GM21367 (cell line): ENCODE results near the gene IGF2BP2.
"Not testable (repeated sequence)": the region's sequence is repeated elsewhere in the genome, so short reads cannot be mapped to it uniquely, and the experiment has no call there.

Source experiments
- ATAC-seq: cut with Tn5 transposase; IDR thresholded peaks from one replicate; pipeline ENCODE4 v1.9.1; 2021; ENCODE audit not compliant: unreplicated experiment

Gene IGF2BP2

GRCh38 chr3:185807445-185808068 is 17.3 kb downstream of the IGF2BP2 start:
- no peak for ATAC-seq

DNA sequence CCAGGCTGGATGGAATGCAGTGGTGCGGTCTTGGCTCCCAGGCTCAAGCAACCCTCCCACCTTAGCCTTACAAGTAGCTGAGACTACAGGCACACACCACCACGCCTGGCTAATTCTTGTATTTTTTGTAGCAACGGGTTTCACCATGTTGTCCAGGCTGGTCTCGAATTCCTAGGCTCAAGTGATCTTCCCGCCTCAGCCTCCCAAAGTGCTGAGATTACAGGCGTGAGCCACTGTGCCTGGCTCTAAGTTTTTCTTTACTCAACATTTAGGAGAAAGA is 26.1 kb downstream of the IGF2BP2 start:
- ATAC-seq: not testable (repeated sequence)

- ATAC-seq: no peak
These were observed 26.6 kb downstream of the IGF2BP2 start for GRCh38 chr3:185797993-185798830.

GRCh38 chr3:185797108-185797881 is 27.5 kb downstream of the IGF2BP2 start:
- no peak for ATAC-seq

- no peak for ATAC-seq
These were observed 28.3 kb downstream of the IGF2BP2 start for GRCh38 chr3:185796431-185797107.

- ATAC-seq: no peak
These were observed 31.5 kb downstream of the IGF2BP2 start for GRCh38 chr3:185793381-185793780.

DNA sequence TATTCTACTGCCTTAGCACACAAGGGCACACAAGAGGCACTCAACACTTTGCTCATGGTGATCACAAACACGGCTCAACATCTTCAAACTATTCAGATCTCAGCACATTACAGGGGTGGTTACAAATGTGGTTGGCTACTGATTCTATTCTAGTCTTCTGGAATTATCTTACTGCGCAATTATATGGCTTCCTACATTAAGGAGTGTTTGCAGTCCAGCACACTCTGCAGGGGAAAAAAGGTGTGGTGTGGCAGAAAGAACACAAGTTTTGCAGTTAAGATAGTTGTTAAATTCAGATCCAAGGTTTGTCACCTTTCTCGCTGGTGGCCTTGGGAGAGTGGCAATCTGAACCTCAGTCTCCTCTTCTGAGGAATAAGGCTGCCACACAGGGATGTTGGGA is 31.9 kb downstream of the IGF2BP2 start:
- no peak for ATAC-seq

DNA sequence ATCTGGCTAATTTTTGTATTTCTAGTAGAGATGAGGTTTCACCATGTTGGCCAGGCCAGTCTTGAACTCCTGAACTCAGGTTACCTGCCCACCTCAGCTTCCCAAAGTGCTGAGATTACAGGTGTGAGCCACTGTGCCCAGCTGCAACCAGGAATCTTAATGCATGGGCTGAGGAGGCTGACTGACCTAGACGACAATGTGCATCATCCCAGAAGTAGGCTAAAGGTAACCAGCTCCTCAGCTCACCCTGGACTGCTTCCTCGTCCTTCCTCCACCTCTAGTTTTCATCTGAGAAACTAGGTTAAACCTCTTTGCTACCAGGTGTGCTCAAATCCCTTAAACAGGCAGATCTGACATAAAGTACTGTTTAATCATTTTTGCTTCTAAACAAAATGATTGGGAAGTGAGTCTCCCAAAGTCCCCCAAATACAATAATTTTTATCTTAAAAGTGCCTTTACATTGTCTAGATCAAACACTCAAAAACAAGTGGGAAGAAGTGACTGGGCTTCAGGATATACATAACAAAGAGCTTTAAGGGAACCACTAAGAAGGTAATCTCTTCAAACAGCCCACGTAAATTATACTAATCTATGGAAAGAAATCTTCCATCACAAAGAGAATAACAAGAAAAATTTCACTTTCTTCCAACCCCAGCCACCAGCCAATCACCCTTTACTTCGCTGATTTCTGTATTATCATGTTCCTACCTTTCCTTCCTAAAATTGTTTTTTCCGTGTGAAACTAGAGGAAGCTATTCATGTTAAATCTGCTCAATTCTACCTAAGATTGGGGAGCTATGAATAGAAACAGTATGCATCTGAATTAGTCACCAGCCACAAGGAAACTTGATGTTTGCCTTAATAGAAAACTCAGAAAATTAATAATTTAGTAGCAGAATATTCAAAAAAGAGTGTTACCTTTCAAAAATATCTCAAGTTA is 34.7 kb downstream of the IGF2BP2 start:
- ATAC-seq: no peak

DNA sequence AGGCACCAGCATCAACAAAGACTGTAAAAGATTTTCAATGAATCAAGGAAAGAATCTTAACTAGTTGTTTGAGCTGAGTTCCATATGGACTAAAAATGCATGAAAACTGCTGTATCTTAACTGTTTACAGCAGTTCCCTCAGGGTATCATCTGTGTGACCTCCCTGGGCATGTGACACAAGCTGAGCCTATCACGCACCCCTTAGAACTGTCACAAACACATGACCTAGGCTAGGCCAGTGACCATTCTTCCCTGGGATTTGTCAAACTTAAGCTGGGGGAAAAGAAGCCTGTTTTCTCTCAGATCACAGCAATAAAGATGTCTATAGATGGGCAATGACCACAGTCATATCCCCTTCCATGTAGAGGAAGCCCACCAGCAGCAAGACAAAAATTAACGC is 35.7 kb downstream of the IGF2BP2 start:
- no peak for ATAC-seq

- no peak for ATAC-seq
These were observed 36.5 kb downstream of the IGF2BP2 start for GRCh38 chr3:185788292-185788691.

DNA sequence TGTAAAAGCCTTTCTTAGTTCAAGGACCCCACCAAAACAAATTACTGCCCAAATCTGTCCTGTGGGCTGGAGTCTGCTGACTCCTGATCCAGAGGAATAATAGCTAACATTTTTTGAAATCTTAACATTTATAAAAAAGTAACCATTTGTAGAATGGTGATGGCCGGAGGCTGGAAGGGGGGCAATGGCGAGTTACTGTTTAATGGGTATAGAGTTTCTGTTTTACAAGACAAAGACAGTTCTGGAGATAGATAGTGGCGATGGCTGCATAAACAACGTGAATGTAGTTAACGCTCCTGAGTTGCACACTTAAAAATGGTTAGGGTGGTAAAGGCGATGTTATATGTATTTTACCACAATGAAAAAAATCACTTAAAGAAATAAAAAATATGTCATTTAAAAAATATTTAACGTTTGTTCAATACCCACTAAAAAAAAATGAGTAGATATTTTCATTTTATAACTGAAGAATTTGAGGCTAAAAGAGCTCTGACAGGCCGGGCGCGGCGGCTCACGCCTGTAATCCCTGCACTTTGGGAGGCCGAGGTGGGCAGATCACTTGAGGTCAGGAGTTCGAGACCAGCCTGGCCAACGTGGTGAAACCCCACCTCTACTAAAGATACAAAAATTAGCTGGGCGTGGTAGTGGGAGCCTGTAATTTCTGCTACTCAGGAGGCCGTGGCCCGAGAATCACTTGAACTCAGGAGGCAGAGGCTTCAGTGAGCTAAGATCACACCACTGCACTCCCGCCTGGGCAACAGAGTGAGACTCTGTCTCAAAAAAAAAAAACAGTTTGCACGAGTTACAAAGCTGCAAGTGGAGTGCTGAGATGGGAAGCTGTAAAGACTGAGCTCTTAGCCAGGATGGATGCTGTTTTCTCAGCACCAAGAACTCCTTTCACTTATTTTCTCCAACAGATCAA is 37.6 kb downstream of the IGF2BP2 start:
- no peak for ATAC-seq

DNA sequence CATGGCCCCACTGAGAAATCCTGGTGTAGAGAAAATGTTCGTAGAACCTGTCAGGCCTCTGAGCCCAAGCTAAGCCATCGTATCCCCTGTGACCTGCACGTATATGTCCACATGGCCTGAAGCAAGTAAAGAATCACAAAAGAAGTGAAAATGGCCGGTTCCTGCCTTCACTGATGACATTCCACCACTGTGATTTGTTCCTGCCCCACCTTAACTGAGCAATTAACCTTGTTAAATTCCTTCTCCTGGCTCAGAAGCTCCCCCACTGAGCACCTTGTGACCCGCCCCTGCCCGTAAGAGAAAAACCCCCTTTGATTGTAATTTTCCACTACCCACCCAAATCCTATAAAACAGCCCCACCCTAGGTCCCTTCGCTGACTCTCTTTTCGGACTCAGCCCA is 38.6 kb downstream of the IGF2BP2 start:
- ATAC-seq: not testable (repeated sequence)

DNA sequence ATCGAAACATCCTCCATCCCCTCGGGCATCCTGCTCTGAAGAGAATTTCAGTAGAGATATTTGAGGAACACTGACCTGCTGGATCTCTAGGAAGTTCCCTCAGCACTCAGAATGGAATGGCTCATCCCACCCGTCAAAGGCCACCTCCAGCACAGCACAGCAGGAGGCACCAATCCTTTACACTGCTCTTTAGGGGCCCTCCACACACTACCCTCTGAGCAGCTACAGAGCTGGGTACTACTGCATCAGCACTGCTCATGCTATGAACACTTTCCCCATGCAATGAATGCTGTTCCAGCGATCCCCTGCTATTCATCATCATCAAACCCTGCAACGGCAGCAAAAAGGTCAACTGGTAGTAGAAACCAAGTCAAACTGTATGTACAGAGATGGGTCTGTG is 40.5 kb downstream of the IGF2BP2 start:
- no peak for ATAC-seq

GRCh38 chr3:185781759-185782158 is 43.1 kb downstream of the IGF2BP2 start:
- no peak for ATAC-seq

GRCh38 chr3:185779461-185779860 is 45.4 kb downstream of the IGF2BP2 start:
- no peak for ATAC-seq

- ATAC-seq: no peak
These were observed 46.0 kb downstream of the IGF2BP2 start for GRCh38 chr3:185778821-185779220.

DNA sequence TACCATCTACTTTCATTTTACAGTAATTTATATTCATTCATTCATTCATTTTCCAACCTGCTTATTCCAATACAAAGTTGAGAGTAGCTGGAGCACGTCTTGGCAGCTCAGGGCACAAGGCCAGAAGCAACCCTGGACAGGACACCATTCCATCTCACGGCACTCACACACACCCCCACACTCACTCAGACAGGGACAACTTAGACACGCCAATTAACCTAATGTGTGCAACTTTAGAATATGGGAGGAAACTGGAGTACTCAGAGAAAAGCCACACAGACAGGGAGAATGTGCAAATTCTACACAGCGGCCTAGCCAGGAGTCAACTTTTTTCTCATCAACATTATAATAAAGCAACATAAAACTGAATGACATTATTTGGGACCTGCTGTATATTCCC is 46.7 kb downstream of the IGF2BP2 start:
- no peak for ATAC-seq

DNA sequence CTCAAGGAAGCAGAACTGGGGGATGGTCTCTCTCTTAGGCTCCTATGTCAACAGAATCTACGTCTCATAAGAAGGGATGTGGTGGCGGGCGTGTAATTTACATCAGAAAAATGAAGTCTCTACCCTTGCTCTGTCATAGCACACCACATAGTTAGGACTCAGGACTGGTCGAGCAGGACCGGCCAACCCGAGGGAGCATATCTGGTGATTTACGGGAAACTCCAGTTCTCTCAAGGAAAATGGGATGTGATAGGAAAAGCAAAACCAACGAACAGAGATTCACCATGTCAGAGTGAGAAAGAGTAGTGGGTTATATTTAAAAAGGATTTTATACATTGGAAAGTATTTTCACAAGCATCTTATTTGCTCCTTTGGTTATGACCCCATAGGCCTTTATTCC is 54.7 kb downstream of the IGF2BP2 start:
- no peak for ATAC-seq

- ATAC-seq: not testable (repeated sequence)
These were observed 56.3 kb downstream of the IGF2BP2 start for GRCh38 chr3:185768578-185768982.
